HS-27A (cell line): Measurements from ENCODE around the gene ST8SIA4.

ENCODE experiments used
- DNase-seq: peaks from one replicate; pipeline ENCODE4 v3.0.0-alpha.2; 2012; ENCODE audit warnings: low read depth, missing footprints

ST8SIA4 gene

DNA sequence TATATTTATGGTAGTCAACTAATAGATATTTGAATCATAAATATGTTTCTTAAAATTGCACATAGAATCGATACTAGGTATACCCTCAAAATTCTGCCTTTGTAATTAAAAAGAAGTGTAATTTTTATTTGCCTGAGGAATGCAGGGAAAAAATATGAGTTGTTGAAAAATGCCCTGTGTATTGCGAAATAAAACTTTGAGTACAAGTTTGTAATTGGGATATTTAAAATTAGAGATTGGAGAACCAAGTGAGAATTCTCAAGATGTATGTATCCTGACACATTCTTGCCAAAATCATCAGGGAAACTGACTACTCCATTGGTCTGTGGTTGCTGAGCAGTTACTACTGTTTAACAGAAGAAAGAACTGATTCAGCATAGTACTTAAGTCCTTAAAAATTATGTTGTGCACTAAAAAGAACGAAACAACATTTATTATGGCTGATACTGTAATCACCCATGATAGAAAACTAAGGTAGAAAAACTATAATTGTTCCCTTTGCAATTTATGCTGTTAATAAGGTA lies 36.0 kb downstream of the ST8SIA4 start:
- DNase-seq, result no peak

DNA sequence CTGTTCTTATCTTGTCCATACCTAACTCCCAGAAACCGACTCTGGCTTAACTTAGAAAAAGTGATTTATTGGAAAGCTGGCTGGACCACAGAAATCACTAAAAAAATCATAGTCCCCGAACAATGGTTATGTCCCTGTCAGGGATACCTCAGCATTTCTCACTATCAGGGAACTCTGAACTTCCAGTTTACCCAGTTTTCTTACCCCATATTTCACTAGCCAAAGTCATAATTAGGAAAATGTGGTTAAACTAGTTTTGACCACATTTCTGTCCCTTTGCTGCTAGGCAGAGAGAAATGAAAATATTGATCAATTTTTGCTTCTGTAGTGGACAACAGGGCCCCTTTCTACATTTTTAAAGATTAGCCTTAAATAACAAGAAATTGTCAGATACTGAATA lies 38.2 kb downstream of the ST8SIA4 start:
- no peak for DNase-seq

DNA sequence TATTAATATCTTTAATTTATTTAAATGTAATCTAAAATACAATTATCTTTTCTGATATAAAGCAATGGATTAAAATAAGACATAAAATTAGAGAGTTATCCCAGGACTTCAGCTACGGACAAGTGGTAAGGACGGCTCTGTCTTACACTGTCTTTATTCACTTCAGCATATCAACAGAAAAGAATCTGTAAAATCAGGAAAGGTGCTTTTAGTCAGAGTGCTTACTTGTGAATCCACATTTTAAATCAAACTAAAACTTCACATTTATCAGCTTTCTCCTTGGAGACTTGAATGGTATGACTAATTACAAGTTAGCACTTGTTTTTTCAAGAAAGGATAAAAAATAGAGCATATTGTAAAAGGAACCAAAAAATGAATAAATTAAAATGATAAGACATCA lies 39.3 kb downstream of the ST8SIA4 start:
- DNase-seq, result no peak

DNA sequence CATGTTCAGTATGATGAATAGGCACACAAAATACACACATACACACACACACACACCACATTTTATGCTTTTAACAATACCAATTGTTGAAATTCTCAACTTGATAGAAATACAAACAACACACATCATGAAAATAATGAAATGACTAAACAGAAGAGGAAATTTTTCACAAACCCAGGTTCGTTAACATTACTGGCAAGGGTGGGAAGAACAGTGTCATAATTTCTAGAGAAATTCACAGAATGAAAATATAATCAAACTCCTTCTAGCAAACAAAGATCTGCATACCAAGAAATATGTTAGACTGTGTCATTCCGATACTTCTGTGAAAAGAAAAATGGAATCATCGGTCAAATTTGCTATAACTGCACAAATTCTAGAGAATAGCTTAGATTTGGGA lies 41.9 kb downstream of the ST8SIA4 start:
- no peak for DNase-seq

DNA sequence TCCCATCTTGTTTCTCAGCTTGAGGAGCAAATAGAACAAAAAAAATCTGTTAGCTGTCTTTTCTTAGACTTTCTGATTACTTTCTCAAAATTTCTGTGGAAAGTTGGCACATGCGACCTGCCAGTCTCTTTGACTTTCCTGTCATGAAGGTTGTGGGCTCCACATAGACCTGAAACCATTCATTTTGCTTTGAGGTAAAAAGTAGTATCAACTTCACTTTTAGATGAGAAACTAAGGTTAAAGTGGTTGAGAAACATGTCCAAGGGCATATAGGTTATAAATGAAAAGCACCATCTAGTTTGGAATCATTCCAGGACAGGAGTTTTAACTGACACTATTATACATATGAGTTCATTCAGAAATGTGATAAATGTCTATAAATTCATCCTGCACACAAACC lies 42.7 kb downstream of the ST8SIA4 start:
- no peak for DNase-seq

DNA sequence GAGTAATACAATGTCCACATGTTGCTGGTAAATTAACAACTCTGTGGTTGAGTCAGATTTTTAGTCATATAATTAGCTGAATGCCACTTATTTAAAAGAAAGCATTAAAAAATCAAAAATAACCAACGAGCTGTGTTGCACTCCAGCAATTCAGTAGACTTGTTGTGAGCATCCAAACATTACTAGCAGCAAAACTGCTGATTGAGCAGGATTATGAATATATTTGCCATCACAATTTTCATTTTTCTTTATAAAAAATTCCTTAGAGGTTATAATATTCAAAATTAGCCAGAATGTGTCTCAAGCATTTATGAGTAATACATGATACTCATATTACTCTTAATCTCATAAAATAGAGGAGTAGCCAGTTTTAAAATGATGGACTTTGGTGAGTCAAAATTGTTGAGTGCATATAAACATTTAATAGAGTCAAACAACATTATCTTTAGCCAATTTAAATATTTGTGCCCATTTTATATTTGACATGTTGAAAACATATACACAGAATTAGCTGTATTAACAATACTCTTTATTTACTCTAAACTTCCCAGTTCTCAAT lies 44.0 kb downstream of the ST8SIA4 start:
- DNase-seq, result no peak

DNA sequence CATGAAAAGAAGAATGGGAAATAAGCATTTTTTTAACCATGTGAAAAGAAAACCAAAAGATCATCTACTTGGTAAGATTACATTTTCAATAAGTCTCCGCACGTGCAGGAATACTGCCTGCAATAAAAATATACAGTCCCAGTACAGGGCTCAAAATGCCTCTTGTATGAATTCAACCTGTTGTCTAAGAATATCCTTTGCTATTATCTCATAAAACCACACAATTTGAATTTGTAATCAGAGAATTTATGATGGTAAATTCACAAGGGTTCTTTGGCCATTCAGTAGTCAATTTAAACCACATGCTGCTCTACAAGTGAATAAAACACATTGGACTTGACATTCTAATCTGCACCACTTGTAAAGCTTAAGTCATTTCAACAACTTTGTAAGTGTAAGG lies 46.6 kb downstream of the ST8SIA4 start:
- no peak for DNase-seq

DNA sequence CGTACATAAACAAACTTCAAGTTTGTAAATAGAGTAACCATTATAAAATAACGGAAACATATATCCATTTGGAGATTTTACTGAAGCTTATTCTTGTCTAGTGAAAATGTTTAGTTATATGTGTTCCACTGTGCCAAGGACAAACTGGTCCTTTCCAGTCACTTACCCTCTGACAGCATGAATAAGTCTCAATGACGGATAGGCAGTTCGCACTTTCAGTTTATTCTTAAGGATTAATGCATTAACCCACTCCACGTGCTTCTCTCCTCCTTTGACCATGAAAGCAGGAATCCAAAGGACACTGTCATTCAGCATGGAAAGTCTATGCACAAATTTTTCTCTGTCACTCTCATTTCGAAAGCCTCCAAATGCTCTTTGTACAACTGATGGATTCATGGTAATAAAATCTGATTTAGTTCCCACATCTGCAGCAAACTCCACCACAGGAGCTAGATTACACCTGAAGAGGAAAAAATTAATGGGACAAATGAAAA lies 47.1 kb downstream of the ST8SIA4 start:
- DNase-seq, result no peak

DNA sequence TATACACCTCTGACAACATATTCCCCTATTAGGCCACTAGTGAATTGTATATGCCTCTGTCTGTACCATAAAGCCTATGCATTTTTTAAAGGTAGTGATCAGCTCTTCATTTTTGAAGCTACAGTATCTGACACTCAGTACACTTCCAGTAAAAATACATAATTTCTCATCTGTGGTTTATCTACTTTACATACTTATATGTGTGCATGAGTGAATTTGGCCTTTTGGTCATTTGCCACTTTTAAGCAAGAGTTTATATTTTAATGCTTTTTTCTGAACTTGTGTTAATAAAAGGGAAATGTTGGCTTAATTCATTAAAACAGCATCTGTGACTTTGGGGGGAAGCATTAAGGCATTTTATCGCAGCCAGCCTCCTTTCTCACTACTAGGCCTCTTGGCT lies 47.8 kb downstream of the ST8SIA4 start:
- DNase-seq, result no peak

DNA sequence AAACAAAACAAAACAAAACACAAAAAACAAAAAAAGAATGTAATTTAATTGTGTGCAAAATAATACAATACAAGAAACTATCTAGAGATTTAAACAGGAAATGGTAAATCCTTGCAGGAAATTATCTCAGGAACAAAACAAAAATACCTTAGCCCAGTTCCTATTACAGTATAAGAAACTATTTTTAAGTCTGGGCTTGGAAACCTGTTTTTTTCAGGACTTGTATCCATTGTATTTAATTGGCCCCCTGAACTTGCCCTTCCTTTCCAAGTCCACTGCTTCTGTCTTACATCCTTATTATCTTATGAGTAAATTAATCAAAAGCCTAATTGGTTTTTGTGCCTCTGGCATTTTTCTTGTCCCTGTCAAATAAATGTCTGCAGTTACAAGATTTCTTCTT lies 48.5 kb downstream of the ST8SIA4 start:
- no peak for DNase-seq

DNA sequence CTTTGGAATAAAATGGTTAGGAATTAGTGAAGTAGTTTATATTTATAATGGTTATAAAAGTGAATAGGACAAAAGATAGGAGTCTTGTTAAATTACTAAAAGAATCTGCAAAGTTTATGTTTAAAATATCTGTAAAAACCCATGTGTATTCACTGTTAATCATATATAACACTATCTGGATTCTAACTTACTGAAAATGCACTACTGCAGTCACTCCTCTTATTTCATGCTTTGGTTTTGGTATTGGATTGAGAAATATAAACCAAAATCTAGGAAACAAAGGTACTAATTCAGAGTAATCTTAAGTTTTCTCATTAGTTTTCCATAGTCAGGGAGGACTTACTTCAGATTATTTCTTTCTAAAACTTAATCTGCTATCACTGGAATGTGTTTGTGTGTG lies 49.5 kb downstream of the ST8SIA4 start:
- no peak for DNase-seq

DNA sequence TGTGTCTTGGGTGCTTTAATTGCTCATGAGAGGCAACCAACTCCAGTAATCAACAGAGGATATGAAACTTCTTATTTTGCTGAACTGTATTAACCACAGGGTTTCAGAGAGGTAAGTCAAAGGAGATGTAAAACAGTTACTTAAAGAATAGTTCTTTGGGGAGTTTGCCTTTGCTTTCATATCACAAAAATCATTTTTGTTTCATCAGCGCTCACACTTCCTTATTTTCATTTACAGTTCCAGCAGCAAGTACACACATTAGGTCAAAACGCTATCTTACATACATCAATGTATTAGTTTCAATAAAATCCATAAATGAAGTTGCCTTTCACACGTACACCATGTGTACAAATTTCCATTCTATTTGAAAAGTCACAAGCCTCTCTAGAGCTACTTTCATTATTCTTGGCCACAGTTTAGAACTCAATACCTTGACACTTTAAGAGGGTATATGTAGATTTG lies 50.1 kb downstream of the ST8SIA4 start:
- DNase-seq, result no peak

DNA sequence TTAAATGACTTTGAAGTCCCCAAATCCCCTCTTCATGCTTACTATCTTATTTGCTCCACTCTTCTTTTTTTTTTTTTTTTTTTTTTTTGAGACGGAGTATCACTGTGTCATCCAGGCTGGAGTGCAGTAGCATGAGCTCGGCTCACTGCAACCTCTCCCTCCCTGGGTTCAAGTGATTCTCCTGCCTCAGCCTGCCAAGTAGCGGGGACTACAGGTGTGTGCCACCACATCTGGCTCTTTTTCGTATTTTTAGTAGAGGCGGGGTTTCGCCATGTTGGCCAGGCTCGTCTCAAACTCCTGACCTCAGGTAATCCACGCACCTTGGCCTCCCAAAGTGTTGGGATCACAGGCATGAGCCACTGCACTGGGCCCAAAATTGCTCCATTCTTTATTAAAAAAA lies 51.0 kb downstream of the ST8SIA4 start:
- DNase-seq, result no peak

DNA sequence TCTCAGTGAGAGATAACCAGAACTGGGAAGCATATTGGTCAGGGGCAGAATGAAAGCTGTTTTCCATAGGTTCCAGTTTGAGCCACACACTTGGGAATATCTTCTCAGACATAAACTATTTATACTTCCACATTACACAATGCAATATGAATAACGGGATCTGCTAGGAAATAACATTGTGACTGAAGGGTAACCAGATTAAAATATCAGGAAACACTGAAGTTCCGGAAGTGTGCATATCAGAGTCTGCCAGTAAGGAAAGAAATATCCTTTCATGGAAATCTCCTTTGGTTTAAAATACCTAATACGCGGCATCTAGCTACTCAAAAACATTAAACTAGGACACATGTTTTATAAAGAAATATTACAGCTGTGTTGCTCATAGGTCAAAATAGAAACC lies 56.3 kb downstream of the ST8SIA4 start:
- DNase-seq, result no peak

DNA sequence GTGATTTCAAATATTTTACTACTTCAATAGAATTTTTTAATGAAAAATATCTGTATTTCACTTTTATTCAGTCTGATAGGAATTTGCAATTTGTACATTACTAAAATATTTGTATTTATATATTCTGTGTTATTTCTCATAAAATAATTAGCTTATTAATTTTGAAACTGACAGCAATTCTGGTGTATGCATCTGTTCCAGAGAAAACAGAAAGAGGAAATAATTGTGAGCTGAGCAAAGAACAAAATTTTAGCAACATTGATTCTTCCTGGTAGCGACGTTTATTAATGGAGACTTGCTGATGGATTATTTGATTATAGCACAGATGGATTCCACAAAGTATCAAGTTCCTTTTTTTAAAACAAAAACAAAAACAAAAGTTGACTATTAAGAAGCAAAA lies 61.0 kb downstream of the ST8SIA4 start:
- DNase-seq, result no peak

DNA sequence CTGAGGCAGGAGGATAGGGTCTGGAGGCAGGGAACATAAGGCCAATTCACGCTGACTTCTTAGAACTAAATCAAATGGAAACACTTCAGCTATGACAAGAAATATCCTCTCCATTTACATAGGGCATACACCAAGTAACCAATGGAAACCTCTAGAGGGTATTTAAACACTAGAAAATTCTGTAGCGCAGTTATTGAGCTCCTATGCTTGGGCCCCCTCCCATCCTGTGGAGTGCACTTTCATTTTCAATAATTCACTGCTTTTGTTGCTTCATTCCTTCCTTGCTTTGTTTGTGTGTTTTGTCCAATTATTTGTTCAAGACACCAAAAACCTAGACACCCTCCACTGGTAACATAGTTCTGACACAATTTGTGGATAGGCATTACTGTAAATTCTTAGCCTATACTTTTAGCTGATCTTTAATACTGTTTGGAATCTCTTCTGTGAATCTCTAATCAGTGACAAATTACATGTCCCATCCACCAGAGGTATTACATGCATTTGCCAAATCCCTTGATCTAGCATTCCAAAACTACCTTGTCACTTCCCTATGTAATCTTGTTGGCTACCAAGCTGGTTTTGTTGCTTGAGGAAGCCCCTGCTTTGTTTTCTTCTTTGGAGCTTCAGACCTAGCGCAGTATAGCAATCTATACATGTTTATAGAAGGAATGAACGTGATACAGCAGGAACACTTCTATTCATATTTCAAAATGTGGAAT lies 61.6 kb downstream of the ST8SIA4 start:
- DNase-seq, result no peak

DNA sequence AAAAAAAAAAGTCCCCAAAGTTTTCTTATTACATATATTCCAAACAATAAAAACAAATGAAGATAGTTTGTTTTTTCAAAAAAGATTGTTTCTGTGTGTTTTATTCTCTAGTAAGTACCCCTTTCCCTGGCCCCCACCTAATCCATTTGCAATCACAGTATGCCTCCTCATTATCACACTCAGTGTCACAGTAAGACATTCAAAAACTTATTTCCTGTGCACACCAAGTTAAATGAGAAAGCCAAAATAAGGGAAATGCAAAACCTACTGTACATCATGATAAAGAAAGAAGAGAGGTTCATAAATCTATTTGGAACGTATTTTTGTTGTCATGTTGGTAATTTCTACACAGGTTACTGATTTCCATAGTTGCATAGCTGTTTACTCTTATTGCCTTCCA lies 62.3 kb downstream of the ST8SIA4 start:
- no peak for DNase-seq

DNA sequence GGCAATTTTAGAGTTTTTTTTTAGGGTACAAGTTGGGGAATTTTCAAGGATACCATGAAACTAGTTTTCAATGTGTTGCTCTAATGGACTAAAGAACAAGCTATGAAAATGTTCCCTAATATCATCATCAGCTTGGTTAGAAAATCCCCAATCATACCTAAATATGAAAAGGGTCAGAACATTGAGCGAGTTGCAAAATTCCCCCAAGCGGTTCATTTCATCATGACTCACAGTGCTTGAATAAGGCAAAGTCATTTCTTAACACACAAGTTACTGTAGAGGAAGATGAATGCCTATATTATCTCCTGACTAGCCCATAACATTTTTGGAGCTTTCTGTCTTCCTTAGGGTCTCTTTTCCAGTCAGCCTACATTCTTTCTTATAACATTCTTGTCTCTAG lies 62.7 kb downstream of the ST8SIA4 start:
- no peak for DNase-seq

DNA sequence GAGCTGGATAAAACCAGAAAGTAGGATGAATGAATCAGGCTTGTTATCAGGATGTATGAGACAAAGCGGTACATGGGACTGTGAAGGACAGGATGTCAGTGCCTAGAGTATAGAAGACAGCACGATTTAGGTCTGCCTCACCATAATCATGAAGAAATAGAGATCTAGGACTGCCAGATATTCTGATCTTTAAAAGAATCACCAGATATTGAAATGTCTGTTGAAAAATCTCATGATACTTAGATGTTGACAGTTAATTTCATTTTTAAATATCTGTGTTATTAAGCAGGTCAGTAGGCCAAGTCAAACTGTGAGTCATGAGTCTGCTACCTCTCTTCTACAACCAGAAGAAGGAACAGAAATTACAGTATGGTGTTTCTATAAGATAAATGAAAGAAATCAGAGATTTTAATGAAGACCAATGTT lies 65.0 kb downstream of the ST8SIA4 start:
- DNase-seq, result no peak

DNA sequence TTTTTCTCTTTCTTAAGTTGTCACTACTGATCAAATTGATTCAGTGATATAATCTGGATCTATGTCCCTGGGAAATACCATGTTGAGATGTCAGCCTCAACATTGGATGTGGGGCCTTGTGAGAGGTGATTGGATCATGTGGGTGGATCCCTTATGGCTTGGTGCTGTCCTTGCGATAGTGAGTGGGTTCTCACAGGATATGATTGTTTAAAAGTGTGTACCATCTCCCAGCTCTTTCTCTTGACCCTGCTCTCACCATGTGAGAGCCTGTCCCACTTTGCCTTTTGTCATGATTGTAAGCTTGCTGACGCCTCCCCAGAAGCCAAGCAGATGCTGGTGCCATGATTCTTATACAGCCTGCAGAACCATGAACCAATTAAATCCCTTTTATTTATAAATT lies 68.6 kb downstream of the ST8SIA4 start:
- no peak for DNase-seq

DNA sequence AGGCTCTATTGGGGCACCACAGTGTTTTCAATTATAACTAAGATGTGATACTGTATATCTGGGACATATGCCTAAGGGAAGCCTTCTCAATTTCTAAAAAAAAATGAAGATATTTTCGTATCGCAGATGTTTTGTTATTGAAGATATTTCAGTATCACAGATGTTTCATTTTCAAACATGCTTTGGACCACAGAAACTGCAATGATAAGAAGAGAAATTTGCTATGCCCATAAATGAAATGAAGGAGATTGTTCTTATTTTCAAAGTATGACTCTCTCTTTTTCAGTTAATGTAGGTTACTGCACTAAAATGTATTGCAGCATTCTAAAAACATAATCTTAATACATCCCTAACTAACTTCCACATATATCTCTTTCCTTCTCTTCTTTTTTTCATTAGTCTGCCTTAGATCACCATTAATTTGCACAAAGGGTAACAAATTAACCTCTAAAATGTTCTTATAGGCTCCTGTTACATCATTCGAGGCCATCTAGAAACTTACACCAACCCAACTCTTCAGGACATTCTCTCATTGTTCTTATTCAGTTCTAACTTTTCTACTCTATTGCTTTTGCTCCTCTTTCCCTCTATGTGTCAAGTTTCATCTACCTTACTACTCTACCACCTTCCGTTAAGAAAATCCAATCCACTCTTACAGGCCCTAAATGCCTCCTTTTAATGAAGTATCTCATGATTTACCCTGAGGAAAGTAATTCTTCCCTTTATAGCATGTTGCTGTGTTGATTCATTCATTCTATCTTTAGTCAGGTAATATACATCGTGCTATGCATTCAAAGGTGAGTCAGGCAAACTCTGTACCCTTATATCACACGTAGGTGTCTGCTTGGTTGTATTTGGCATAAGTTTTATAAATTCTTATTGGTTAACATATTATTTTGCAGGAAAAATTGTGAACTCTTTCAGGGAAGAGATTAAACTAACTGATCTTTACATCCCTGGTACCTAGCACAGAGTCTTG lies 70.5 kb downstream of the ST8SIA4 start:
- no peak for DNase-seq

DNA sequence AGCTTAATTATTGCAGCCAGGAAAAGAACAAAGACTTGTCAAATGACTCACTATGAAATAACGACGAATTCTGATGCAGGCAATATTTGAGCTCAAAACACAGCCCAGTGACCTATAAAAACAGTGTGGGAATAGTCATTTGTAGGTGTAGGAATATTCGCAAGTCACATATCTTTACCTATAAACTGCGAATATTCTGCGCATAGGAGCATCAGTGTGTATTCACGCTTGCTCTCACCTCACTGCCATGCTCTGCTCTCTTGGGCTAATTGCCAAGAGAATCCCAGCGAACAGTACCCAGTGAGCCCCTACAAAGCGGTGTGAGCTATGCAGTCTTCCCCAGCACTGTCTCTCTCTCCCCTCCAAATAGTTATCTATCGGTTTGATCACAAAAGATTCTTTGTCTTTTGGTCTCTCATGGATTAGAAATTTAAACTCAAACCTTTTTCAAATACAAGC lies 74.2 kb downstream of the ST8SIA4 start:
- DNase-seq, result no peak
